Measurements from ENCODE around the gene ICE1.
"Not testable (repeated sequence)": the region's sequence is repeated elsewhere in the genome, so short reads cannot be mapped to it uniquely, and the experiment has no call there.

The ICE1 gene

DNA sequence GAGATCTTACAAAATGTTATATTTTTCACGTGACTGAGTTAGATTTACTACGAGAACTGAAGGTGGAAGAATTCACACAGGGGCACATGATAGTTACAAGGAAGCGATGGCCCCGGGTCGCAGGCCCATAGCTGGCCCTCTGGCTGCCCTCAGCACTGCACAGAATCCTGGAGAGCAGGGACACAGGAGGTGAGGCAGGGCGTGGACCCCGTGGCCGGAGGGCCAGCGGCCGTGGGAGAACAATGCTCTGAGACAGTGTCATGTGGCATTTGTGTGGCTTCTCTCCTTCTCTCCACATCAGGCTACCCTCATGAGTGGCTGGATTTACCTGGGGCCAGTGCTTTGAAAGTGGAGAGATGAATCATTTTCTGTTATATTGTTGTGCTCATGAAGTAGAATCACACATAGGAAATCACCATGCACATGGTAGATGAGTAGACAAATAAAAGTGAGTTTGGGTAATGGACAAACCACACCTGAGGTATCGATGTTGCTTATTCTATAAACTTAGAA, 89.5 kb downstream of the ICE1 start:
- H3K27ac ChIP-seq: no peak overlapping the region
- DNase-seq (ENCODE audit: low spot score): no peak
- POLR2A ChIA-PET (ENCODE audit: low non-redundant PET): no interaction called here
- TF ChIP-seq, protein P1, sequence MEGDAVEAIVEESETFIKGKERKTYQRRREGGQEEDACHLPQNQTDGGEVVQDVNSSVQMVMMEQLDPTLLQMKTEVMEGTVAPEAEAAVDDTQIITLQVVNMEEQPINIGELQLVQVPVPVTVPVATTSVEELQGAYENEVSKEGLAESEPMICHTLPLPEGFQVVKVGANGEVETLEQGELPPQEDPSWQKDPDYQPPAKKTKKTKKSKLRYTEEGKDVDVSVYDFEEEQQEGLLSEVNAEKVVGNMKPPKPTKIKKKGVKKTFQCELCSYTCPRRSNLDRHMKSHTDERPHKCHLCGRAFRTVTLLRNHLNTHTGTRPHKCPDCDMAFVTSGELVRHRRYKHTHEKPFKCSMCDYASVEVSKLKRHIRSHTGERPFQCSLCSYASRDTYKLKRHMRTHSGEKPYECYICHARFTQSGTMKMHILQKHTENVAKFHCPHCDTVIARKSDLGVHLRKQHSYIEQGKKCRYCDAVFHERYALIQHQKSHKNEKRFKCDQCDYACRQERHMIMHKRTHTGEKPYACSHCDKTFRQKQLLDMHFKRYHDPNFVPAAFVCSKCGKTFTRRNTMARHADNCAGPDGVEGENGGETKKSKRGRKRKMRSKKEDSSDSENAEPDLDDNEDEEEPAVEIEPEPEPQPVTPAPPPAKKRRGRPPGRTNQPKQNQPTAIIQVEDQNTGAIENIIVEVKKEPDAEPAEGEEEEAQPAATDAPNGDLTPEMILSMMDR (conservative IDR thresholded peaks at IDR 0.05; ENCODE audit: low read depth): no peak
- CTCF ChIA-PET: no interaction called here

DNA sequence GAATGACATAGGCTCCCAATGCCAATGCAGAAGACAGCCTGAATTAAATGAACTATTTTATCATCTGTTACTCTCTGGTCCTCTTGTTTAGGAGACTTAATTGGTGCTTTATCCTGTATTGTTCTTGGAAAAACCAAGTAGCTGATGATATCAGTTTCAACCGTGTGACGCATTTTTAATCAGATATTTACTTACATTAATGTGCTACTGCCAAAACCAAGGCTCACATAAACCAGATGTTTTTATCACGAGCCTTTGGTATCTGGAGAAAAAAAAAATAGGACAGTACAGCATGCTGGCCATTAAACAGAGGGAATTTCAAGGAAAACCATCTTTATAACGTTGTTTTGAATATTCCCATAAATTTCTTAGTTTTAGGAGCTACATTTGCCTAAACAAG, 90.1 kb downstream of the ICE1 start:
- TF ChIP-seq, protein P1 (conservative IDR thresholded peaks at IDR 0.05; ENCODE audit: low read depth): no peak
- ChIA-PET CTCF (no interaction called here), POLR2A (ENCODE audit: low non-redundant PET) (no interaction called here)
- no peak overlapping the region for H3K27ac ChIP-seq
- no peak for DNase-seq (ENCODE audit: low spot score)

DNA sequence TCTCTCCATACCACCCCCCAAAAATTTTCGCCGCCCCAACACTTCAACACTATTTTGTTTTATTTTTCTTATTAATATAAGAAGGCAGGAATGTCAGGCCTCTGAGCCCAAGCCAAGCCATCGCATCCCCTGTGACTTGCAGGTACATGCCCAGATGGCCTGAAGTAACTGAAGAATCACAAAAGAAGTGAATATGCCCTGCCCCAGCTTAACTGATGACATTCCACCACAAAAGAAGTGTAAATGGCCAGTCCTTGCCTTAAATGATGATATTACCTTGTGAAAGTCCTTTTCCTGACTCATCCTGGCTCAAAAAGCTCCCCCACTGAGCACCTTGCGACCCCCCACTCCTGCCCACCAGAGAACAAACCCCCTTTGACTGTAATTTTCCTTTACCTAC, 98.1 kb downstream of the ICE1 start:
- H3K27ac ChIP-seq; CTCF ChIA-PET; DNase-seq (ENCODE audit: low spot score); POLR2A ChIA-PET (ENCODE audit: low non-redundant PET): not testable (repeated sequence)

DNA sequence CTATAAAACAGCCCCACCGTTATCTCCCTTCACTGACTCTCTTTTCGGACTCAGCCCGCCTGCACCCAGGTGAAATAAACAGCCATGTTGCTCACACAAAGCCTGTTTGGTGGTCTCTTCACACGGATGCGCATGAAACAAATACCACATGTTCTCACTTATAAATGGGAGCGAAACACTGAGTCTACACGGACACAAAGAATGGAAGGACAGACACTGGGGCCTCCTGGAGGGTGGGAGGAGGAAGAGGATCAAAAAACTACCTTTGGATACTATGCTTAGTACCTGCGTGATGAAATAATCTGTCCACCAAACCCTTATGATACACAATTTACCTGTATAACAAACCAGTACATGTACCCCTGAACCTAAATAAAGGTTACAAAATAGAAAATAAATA, 98.6 kb downstream of the ICE1 start:
- TF ChIP-seq, protein P1 (conservative IDR thresholded peaks at IDR 0.05; ENCODE audit: low read depth): no peak
- ChIA-PET CTCF (no interaction called here), POLR2A (ENCODE audit: low non-redundant PET) (no interaction called here)
- no peak for DNase-seq (ENCODE audit: low spot score)
- H3K27ac ChIP-seq: no peak overlapping the region

DNA sequence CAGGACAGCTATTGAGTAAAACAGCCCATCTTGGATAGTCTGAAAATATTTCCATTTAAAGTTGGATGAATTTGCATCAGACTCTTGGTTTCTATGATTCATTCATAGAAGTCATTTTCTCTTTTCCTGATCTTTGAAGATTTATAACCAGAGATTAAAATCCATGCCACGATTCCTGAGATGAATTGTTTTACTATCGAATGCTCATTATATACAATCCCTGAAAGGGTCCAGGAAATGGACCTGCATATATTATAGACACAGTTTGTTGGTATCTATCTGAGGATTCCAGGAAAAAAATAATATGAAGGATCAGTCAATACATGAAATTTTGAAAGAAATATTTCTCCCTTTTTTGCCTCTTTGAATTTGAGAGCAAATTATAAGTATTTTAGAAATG, 99.0 kb downstream of the ICE1 start:
- no peak overlapping the region for H3K27ac ChIP-seq
- ChIA-PET CTCF (no interaction called here), POLR2A (ENCODE audit: low non-redundant PET) (no interaction called here)
- DNase-seq (ENCODE audit: low spot score): no peak
- TF ChIP-seq, protein P1 (conservative IDR thresholded peaks at IDR 0.05; ENCODE audit: low read depth): no peak

DNA sequence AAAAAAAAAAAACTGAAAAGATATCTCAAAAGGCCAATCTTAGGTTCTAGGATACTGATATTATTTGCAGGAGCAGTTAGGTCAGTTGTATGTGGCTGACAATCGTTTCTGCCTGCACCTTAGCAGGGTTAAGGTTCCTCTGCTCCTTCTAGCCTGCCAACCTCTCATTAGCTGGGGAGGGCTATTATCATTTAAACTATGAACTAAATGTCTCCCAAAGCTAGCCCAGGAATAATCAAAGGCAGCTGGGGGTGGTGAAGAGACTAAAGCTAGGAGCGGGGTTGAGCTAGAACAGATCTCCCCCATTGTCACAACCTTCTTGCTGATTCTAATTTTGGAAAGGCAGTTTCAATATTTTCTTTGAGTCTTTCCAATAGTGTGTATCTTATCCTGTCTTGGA, 99.9 kb downstream of the ICE1 start:
- ChIA-PET CTCF (no interaction called here), POLR2A (ENCODE audit: low non-redundant PET) (no interaction called here)
- no peak overlapping the region for H3K27ac ChIP-seq
- TF ChIP-seq, protein P1 (conservative IDR thresholded peaks at IDR 0.05; ENCODE audit: low read depth): no peak
- no peak for DNase-seq (ENCODE audit: low spot score)

DNA sequence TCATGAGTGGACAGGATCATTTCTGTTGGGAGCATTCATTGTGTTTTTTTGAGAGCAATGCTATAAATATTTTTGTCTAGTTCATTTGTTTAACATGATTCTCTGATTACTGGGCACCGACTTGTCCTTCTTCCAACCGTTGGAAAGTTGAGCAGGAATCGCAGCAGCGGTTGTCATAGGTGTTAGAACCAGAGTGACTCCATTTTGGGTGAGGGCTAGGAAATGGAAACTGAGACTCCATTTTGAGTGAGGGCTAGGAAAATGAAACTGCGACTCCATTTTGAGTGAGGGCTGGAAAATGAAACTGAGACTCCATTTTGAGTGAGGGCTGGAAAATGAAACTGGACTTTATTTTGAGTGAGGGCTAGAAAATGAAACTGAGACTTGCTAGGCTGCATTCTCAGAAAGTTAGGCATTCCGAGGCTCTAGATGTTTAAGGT, 100.6 kb downstream of the ICE1 start:
- CTCF ChIA-PET: no interaction called here
- H3K27ac ChIP-seq: no peak overlapping the region
- TF ChIP-seq, protein P1 (conservative IDR thresholded peaks at IDR 0.05; ENCODE audit: low read depth): no peak
- no peak for DNase-seq (ENCODE audit: low spot score)
- POLR2A ChIA-PET (ENCODE audit: low non-redundant PET): no interaction called here
